ENCODE data around the gene TMEM213. TPM values are rescaled to one million over a fixed set of nuclear protein-coding genes. Genes with fewer than 3 reads are reported as not detected.

The TMEM213 gene
- total and polyA plus RNA-seq, 2 of the 13 experiments (the other 11 are each of a cell fraction or from before 2014, with no cell fraction given): not detected

GRCh38 chr7:138773176-138773575, 24.6 kb upstream of the TMEM213 start:
- no peaks in the 10 kb centered on the region for H3K9me3 ChIP-seq (ENCODE audit: low read length)
- TF ChIP-seq PAX8 (CRISPR knock-in tag; IDR thresholded peaks at IDR 0.05; ENCODE audit: borderline replicate concordance): no peak
- no peak for TF ChIP-seq CHD2 (IDR thresholded peaks at IDR 0.05; ENCODE audit: low read depth, low read length)
- TF ChIP-seq TMF1 (CRISPR knock-in tag; IDR thresholded peaks at IDR 0.05; ENCODE audit: low read depth): no peak
- TF ChIP-seq ZNF513 (CRISPR knock-in tag; conservative IDR thresholded peaks at IDR 0.05): no peak
- TF ChIP-seq ZBTB1 (CRISPR knock-in tag; IDR thresholded peaks at IDR 0.05; ENCODE audit: borderline replicate concordance): no peak
- TF ChIP-seq HNRNPL (IDR thresholded peaks at IDR 0.05; ENCODE audit: low read depth, low read length): no peak
- TF ChIP-seq SNAI1 (CRISPR knock-in tag; IDR thresholded peaks at IDR 0.05; ENCODE audit: borderline replicate concordance): no peak
- no peak for TF ChIP-seq POLR2A (IDR thresholded peaks at IDR 0.05; ENCODE audit: insufficient read depth in 1 of 2, low read depth in 2 of 2, low read length in 2 of 2)
- no peak for TF ChIP-seq FOXJ3 (CRISPR knock-in tag; IDR thresholded peaks at IDR 0.05; ENCODE audit: borderline replicate concordance)
- TF ChIP-seq GMEB2 (CRISPR knock-in tag; IDR thresholded peaks at IDR 0.05; ENCODE audit: low read depth): no peak
- no peak for TF ChIP-seq PBX3 (CRISPR knock-in tag; IDR thresholded peaks at IDR 0.05; ENCODE audit: borderline replicate concordance)
- TF ChIP-seq ZNF672 (CRISPR knock-in tag; IDR thresholded peaks at IDR 0.05): no peak
- no peak for TF ChIP-seq ZNF253 (CRISPR knock-in tag; IDR thresholded peaks at IDR 0.05; ENCODE audit: borderline replicate concordance)
- intact Hi-C loops (cut with micrococcal nuclease; ENCODE audit: unreplicated experiment): no loop called here

More at GRCh38 chr7:138773176-138773575, 24.6 kb upstream of the TMEM213 start:
- Histone ChIP-seq H3K4me1 (ENCODE audit: insufficient read depth, low read length) (peaks cover 36% of the 10 kb centered on the region), H4K20me1 (ENCODE audit: insufficient read depth, low read length) (no peaks in the 10 kb centered on the region), H2AFZ (ENCODE audit: low read length) (no peak overlapping the region), H3K4me2 (ENCODE audit: low read depth, low read length) (peak overlapping the region; percentile 59), H3K4me3 (replicated peaks in 1 of 3; ENCODE audit: insufficient read depth in 1 of 3, low read depth in 2 of 3, low read length in 3 of 3) (no peak overlapping the region), H3K9ac (ENCODE audit: insufficient read depth, low read depth, low read length) (no peak overlapping the region), H3K27me3 (ENCODE audit: control insufficient read depth in 1 of 2, insufficient read depth in 2 of 2, low read length in 2 of 2) (peaks cover 0 to 9% of the 10 kb centered on the region in 2 experiments; a peak in 1 of 5 replicates), H3K79me2 (ENCODE audit: insufficient read depth, low read length) (no peaks in the 10 kb centered on the region), H3K36me3 (replicated peaks in 1 of 2; ENCODE audit: control insufficient read depth in 1 of 2, insufficient read depth in 2 of 2, low read length in 2 of 2) (no peaks in the 10 kb centered on the region), H3K27ac (ENCODE audit: extremely low read length, insufficient read depth, low read length) (no peak overlapping the region)
- FAIRE-seq: no peak
- no peak for DNase-seq (ENCODE audit: low spot score)
- in situ Hi-C loops (cut with HindIII; ENCODE audit: extremely low pct_ligation_motif_present, low pct_unique_long_range_greater_than_20kb): no loop called here
- CTCF ChIA-PET (ENCODE audit: low intra/inter-chr PET ratio, low total read pairs): no interaction called here
- no TSS peak for BruUV-seq (replicated peaks)
- WGBS (ENCODE audit: low lambda C conversion rate): 53% methylated on average over 9 of the region's 9 CpGs
- ATAC-seq: no peak
- POLR2A ChIA-PET: no interaction called here

All from HepG2 (cell line).